K562 (cell line): ENCODE measurements around the gene CD52. TPM values are rescaled to one million over a fixed set of nuclear protein-coding genes. Genes with fewer than 3 reads are reported as not detected.

Experiments
- CBX8 ChIP-seq: fragments of 200-600 bp; sonication (generic); IDR thresholded peaks from 2 replicates; pipeline ENCODE4 v1.6.1; 2012; ENCODE audit warnings: borderline replicate concordance, mixed run types, low read depth, mild to moderate bottlenecking, moderate library complexity, mixed read lengths, low read length, control low read depth, inconsistent platforms; ENCODE audit not compliant: poor library complexity, severe bottlenecking; ENCODE audit errors: extremely low read depth
- CREM ChIP-seq: IDR thresholded peaks from 2 replicates; pipeline ENCODE4 v1.6.1; 2014; ENCODE audit warnings: antibody characterized with exemption, low read depth
- EWSR1 ChIP-seq: fragments of 450-650 bp; IDR thresholded peaks from 2 replicates; pipeline ENCODE4 v1.6.1; 2018; ENCODE audit warnings: borderline replicate concordance, mild to moderate bottlenecking, low read depth, moderate library complexity; ENCODE audit not compliant: partially characterized antibody
- HES1 ChIP-seq: fragments of 450-650 bp; IDR thresholded peaks from 2 replicates; pipeline ENCODE4 v1.6.1; 2016; ENCODE audit warnings: low read depth, mild to moderate bottlenecking, moderate library complexity
- HNRNPL ChIP-seq: fragments of 200-400 bp; formaldehyde crosslinking; IDR thresholded peaks from 2 replicates; pipeline ENCODE4 v1.6.1; 2017; ENCODE audit warnings: low read depth, mild to moderate bottlenecking, low read length
- KAT7 ChIP-seq: sonication (generic); formaldehyde crosslinking; IDR thresholded peaks from 2 replicates; pipeline ENCODE4 v1.8.0; 2022; ENCODE audit warnings: missing genetic modification reagents, mild to moderate bottlenecking, borderline replicate concordance
- NR2C1 ChIP-seq, 2 experiments: fragments of 450-650 bp; IDR thresholded peaks; 2 replicates each; pipeline ENCODE4 v1.6.1; 2017; ENCODE audit warnings: mild to moderate bottlenecking in 2 of 2, antibody characterized with exemption in 1 of 2, inconsistent platforms in 1 of 2, missing compliant biosample characterization in 1 of 2, missing genetic modification characterization in 1 of 2
- PCBP2 ChIP-seq: fragments of 200-400 bp; formaldehyde crosslinking; IDR thresholded peaks from 2 replicates; pipeline ENCODE4 v1.6.1; 2018; ENCODE audit warnings: low read length, low read depth, mild to moderate bottlenecking, moderate library complexity; ENCODE audit not compliant: poor library complexity, severe bottlenecking
- PHF20 ChIP-seq: fragments of 450-650 bp; IDR thresholded peaks from 2 replicates; pipeline ENCODE4 v1.6.1; 2018; ENCODE audit not compliant: partially characterized antibody
- SOX6 ChIP-seq: fragments of 450-650 bp; IDR thresholded peaks from 2 replicates; pipeline ENCODE4 v1.6.1; 2014; ENCODE audit warnings: mild to moderate bottlenecking
- SRSF1 ChIP-seq: fragments of 200-400 bp; formaldehyde crosslinking; IDR thresholded peaks from 2 replicates; pipeline ENCODE4 v1.6.1; 2017; ENCODE audit warnings: mild to moderate bottlenecking, low read depth, low read length, moderate library complexity
- TAF9B ChIP-seq: fragments of 450-650 bp; IDR thresholded peaks from 2 replicates; pipeline ENCODE4 v1.6.1; 2018; ENCODE audit warnings: mild to moderate bottlenecking; ENCODE audit not compliant: partially characterized antibody
- ZHX1 ChIP-seq: fragments of 150-350 bp; conservative IDR thresholded peaks from 2 replicates; pipeline ENCODE4 v1.6.1; 2014; ENCODE audit warnings: low read length
- ZNF277 ChIP-seq: fragments of 250-450 bp; sonication (Bioruptor Pico); IDR thresholded peaks from 2 replicates; pipeline ENCODE4 v1.8.0; 2022; ENCODE audit warnings: inconsistent platforms, mild to moderate bottlenecking, moderate library complexity, borderline replicate concordance
- polyA plus RNA-seq, 8 experiments: library from polyadenylated mRNA; depleted of rRNA in 4 of 8; stranded (reverse) in 5 of 8; unstranded in 3 of 8; fragments of >200 nt; fragmentation: Nextera tagmentation in 2 of 8; fragmentation: Illumina TruSeq in 1 of 8; extraction: Ambion mirVana in 2 of 8; extraction: Trizol in 1 of 8; gene quantifications; 2 replicates each; pipeline versions ENCODE4 v1.2.1 to v1.2.3, GENCODE V29; 2011 to 2014; ENCODE audit warnings: inconsistent platforms in 1 of 8, missing spikeins in 1 of 8
- total RNA-seq, 7 experiments: library from RNA; depleted of rRNA in 6 of 7; stranded (reverse); fragments of >200 nt in 6 of 7; fragmentation: Illumina TruSeq in 2 of 7; extraction: Trizol in 2 of 7; gene quantifications; 2 replicates each; pipeline versions ENCODE4 v1.2.1 to v1.2.3, GENCODE V29; 2011 to 2021; ENCODE audit warnings: low replicate concordance in 1 of 7
- TF ChIP-seq, protein P1 (sequence below): fragments of 250-450 bp; sonication (Bioruptor Pico); IDR thresholded peaks from 2 replicates; pipeline ENCODE4 v1.4.0; 2020; ENCODE audit warnings: mild to moderate bottlenecking, moderate library complexity, borderline replicate concordance
- TF ChIP-seq, protein P2 (sequence below), 2 experiments: IDR thresholded peaks; 2 replicates each; pipeline ENCODE4 v1.6.1; 2011; ENCODE audit warnings: borderline replicate concordance in 1 of 2, control low read depth in 1 of 2, low read depth in 1 of 2, low read length in 1 of 2, mild to moderate bottlenecking in 1 of 2, mixed read lengths in 1 of 2, moderate library complexity in 1 of 2; ENCODE audit not compliant: insufficient read depth in 1 of 2, insufficient read length in 1 of 2, poor library complexity in 1 of 2, severe bottlenecking in 1 of 2; ENCODE audit errors: extremely low read depth in 1 of 2

CD52 gene
- total and polyA plus RNA-seq, 9 of the 15 experiments (the other 6 are each of a cell fraction or from before 2014, with no cell fraction given): 34.9 to 488 (median 173) TPM

DNA sequence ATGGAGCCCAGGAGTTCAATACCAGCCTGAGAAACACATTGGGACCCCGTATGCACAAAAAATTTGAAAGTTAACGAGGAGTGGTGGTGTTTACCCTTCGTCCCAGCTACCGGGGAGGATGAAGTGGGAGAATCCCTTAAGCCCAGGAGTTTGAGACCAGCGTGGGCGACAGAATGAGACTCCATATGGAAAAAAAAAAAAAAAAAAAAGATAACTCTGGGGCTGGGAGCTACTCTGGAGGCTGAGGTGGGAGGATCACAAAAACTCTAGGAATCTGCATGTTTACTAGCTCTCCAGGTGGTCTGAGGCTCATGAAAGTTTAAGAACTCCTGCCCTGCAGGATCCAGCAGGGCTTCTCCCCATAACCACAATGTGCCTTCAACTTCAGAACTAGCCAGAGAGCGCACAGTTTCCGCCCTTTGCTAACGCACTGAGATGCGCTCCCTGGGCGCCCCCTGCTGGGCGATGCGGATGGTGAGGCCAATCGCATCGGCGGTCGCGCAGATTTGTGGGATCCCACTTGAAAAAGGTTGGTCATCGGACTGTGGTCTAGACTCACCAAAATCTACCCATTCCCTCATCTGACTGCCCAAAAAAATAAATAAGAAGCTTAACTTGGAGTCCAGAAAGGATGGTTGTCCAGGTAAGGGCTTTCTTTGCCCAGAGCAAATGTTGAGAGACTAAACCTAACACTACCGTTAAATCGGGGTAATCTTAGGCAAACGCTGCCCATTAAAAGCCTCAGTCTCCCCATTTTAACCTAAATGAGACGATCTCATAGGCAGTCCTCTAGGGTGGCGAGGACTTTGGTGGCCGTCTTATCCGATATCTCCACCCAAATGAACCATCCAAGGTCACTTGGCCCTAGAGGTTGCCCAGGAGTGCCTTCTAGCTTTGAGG is 46.0 kb downstream of the CD52 start (continued):
- TF ChIP-seq SRSF1 (no peak), CREM (peak; percentile 61), ZNF277 (CRISPR knock-in tag) (no peak), NR2C1 (IDR thresholded peaks at IDR 0.05) (no peak), NR2C1 (tag; IDR thresholded peaks at IDR 0.05) (no peak), CBX8 (no peak), TAF9B (no peak), ZHX1 (no peak), HNRNPL (no peak), EWSR1 (no peak), PCBP2 (no peak), PHF20 (no peak), SOX6 (peak; percentile 31; the same call in 1 of the 2 replicates), KAT7 (no peak; the same call in 1 of the 2 replicates), HES1 (no peak)
- TF ChIP-seq, protein P1, sequence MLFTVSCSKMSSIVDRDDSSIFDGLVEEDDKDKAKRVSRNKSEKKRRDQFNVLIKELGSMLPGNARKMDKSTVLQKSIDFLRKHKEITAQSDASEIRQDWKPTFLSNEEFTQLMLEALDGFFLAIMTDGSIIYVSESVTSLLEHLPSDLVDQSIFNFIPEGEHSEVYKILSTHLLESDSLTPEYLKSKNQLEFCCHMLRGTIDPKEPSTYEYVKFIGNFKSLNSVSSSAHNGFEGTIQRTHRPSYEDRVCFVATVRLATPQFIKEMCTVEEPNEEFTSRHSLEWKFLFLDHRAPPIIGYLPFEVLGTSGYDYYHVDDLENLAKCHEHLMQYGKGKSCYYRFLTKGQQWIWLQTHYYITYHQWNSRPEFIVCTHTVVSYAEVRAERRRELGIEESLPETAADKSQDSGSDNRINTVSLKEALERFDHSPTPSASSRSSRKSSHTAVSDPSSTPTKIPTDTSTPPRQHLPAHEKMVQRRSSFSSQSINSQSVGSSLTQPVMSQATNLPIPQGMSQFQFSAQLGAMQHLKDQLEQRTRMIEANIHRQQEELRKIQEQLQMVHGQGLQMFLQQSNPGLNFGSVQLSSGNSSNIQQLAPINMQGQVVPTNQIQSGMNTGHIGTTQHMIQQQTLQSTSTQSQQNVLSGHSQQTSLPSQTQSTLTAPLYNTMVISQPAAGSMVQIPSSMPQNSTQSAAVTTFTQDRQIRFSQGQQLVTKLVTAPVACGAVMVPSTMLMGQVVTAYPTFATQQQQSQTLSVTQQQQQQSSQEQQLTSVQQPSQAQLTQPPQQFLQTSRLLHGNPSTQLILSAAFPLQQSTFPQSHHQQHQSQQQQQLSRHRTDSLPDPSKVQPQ (CRISPR knock-in tag): no peak
- TF ChIP-seq, protein P2, sequence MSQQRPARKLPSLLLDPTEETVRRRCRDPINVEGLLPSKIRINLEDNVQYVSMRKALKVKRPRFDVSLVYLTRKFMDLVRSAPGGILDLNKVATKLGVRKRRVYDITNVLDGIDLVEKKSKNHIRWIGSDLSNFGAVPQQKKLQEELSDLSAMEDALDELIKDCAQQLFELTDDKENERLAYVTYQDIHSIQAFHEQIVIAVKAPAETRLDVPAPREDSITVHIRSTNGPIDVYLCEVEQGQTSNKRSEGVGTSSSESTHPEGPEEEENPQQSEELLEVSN (IDR thresholded peaks at IDR 0.05; ENCODE audit: borderline replicate concordance in 1 of 2, extremely low read depth in 1 of 2, insufficient read depth in 1 of 2, insufficient read length in 1 of 2, low read depth in 1 of 2, low read length in 1 of 2, poor library complexity in 1 of 2, severe bottlenecking in 1 of 2): peak in 1 of 2 experiments; percentile 44
